Right cardiac atrium (tissue), 5 donors: ENCODE results near the gene DLG2. TPM values are rescaled to one million over a fixed set of nuclear protein-coding genes. Genes with fewer than 3 reads are reported as not detected.

Source experiments
- ATAC-seq, 2 donors: fragments of 200-7000 bp; cut with Tn5 transposase; one replicate each; pipeline versions ENCODE4 v1.8.0 to v1.9.1; 2020; ENCODE audit warnings: moderate library complexity in 2 of 2, mild to moderate bottlenecking in 1 of 2
- DNase-seq, 3 donors: peaks; one replicate each; pipeline ENCODE4 v3.0.0-alpha.2; 2020
- H3K27ac ChIP-seq: one replicate; pipeline ENCODE4 v1.5.1; 2013; ENCODE audit warnings: mild to moderate bottlenecking, low read length, control low read depth, moderate library complexity
- H3K27me3 ChIP-seq: one replicate; pipeline ENCODE4 v1.6.1; 2013; ENCODE audit not compliant: control insufficient read depth, insufficient read depth
- H3K4me1 ChIP-seq: one replicate; pipeline ENCODE4 v1.6.1; 2013; ENCODE audit warnings: low read length; ENCODE audit not compliant: control insufficient read depth, insufficient read depth
- H3K4me3 ChIP-seq: one replicate; pipeline ENCODE4 v1.5.1; 2013; ENCODE audit warnings: low read length, control low read depth
- H3K9me3 ChIP-seq: one replicate; pipeline ENCODE4 v1.6.1; 2013; ENCODE audit warnings: low read length; ENCODE audit not compliant: control insufficient read depth
- WGBS: extraction: QIAGEN DNeasy Blood & Tissue Kit; methylation state at CpG from one replicate; pipeline ENCODE4 v1.1.7; 2013; 5-methylcytosine and 5-hydroxymethylcytosine counted together
- intact Hi-C, 4 donors: fragments of 100-400 bp; cut with DNase I; formaldehyde crosslinking; loops; one replicate each; pipeline versions ENCODE4 v1.11.0 to v1.14.0; 2022 to 2023
- polyA plus RNA-seq: library from polyadenylated mRNA; stranded (reverse); fragments of 200-250 nt; gene quantifications from one replicate; pipeline ENCODE4 v1.2.3, GENCODE V29; 2013
- total RNA-seq, 4 donors: library from RNA; stranded (reverse); fragmentation: NEBNext Ultra II Directional; extraction: Animal tissue kit (Norgen Biotek cat#: 25700); gene quantifications; one replicate each; pipeline ENCODE4 v1.2.1, GENCODE V29; 2021
- donor health status: healthy with polysubstance abuse.
- donor health status: DM: no; HTN: yes; CAD: no.
- donor health status: DM: no; HTN: no; CAD: no.
- donor health status: DM: no; HTN: yes; CAD: no; lungs with severe emphysema.
- donor health status: DM: yes; HTN: yes; CAD: no.

DLG2 gene
- total and polyA plus RNA-seq, 5 donors = 2.3 to 10.5 (median 9.4) TPM

DNA sequence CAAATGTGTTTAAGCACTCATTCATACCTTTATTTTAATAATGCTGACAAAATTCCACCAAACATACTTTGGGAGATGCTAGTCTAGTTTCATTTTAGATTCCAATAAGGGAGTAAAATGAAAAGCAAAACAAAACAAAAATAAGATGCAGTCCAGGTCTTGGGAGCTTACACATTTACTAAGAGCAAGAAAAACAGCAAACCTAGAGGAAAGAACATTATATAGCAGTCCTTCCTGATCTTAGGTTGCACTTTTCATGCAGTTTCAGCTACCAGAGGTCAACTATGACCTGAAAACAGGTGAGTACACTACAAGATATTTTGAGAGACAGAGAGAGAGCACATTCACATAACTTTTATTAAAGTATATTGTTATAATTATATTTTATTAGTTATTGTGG, 1100.9 kb downstream of the DLG2 start:
- H3K4me3 ChIP-seq = no peak overlapping the region
- DNase-seq = no peak
- no peak overlapping the region for H3K27ac ChIP-seq
- H3K4me1 ChIP-seq = no peaks in the 10 kb centered on the region
- intact Hi-C loops = loop anchor here (10.0 kb wide), 3 partner anchors 121 to 691 kb away; no protein-coding TSS in a partner anchor
- H3K9me3 ChIP-seq = no peaks in the 10 kb centered on the region
- ATAC-seq = no peak
- no peaks in the 10 kb centered on the region for H3K27me3 ChIP-seq

DNA sequence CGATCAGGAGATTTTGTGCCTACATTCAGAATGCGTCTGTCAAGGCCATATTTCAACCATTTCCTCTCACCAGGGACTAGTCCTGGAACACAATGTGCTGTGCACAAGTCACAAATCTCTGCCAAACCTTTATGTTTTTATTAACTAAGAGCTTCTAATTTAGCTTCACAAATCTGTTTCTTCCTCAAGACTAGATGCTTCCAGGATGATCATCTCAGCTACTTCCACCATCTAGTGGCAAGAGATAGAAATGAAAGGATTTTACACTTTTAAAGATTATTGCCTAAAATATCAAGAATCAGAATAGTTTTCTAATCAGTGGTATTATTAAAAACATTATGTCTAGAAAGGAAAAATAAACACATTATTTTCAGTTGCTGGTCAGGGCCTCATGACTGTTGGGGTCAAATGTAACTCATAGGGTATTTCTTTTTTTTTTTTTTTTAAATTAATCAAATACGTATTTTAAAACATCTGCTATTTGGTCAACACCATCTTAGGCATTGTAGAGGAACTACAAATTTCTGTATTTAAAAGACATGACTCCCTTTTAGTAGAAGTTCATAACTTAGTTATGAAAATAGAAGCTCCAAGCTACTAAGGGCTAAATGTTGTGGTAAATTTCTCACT, 1102.6 kb downstream of the DLG2 start:
- ATAC-seq (peak in 1 of 2 donors; percentile 45), DNase-seq (no peak)
- H3K4me3 ChIP-seq = no peak overlapping the region
- no peaks in the 10 kb centered on the region for H3K9me3 ChIP-seq
- H3K27ac ChIP-seq = no peak overlapping the region
- intact Hi-C loops = loop anchor here (10.0 kb wide), 3 partner anchors 120 to 690 kb away; no protein-coding TSS in a partner anchor
- WGBS = 58% methylated on average over 3 of the region's 3 CpGs
- no peaks in the 10 kb centered on the region for H3K4me1 ChIP-seq
- H3K27me3 ChIP-seq = no peaks in the 10 kb centered on the region

DNA sequence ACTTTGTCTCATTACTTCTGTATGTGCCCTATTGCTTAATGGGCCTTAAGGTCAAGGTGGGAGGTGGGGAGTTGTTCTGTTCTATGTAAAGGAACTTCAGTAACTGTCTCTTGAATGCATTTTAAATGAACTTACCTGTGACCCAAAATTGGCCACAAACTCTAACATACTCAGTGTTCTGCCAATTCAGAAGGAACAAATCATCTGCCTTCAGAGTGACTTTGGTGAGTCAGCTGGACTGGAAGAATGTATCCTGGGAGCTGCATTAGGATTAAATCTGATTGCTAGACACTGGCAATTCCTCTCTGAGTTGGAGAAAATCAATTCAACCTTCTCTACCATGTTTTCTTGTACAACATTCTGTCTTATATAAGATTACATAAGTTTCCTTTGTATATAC, 1104.8 kb downstream of the DLG2 start:
- H3K27ac ChIP-seq = no peak overlapping the region
- no peaks in the 10 kb centered on the region for H3K9me3 ChIP-seq
- DNase-seq (no peak), ATAC-seq (no peak)
- no peak overlapping the region for H3K4me3 ChIP-seq
- H3K27me3 ChIP-seq = no peaks in the 10 kb centered on the region
- no peaks in the 10 kb centered on the region for H3K4me1 ChIP-seq
- intact Hi-C loops = loop anchor here (10.0 kb wide), 3 partner anchors 118 to 688 kb away; no protein-coding TSS in a partner anchor

DNA sequence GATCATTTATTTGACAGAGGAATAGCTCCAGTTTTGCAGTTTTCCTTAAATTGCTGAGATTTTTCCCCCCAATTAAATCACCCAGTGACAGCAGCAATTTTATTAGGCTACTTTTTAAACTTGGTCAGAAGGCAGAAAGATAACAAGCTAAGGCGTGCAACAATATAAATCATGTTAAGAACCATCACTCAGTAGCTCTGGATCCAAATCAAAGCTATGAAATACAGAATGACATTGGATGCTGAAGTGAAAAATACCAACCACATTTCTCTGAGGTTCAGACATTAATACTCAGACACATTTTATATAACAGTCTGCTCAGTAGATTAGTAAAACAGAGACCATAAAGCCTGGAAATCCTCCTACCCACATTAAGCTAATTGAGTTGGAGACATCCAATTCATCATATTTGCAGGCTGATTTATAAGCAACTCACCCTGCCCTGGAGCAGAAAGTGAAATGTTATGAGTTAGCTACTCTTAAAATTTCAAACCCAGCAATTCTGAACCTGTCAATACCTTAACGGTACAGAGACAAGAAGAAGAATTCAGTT, 1108.4 kb downstream of the DLG2 start:
- Histone ChIP-seq H3K4me3 (no peak overlapping the region), H3K9me3 (no peaks in the 10 kb centered on the region), H3K27ac (no peak overlapping the region), H3K27me3 (no peaks in the 10 kb centered on the region), H3K4me1 (no peaks in the 10 kb centered on the region)
- no peak for ATAC-seq
- intact Hi-C loops = no loop called here
- no peak for DNase-seq
- 82% methylated on average over 2 of the region's 2 CpGs for WGBS

DNA sequence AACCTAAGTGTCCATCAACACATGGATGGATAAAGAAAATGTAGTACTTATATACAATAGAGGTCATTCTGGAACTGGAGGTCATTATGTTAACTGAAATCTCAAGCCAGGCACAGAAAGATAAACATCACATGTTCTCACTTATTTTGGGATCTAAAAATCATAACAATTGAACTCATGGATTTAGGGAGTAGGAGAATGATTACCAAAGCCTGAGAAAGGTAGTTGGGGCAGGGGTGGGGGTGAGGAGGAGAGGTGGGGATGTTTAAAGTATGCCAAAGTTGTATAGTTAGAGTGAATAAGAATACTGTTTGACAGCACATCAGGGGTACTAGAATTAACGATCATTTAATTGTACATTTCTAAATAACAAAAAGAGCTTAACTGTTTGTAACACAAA, 1112.7 kb downstream of the DLG2 start:
- 69% methylated on average over 1 of the region's 1 CpG for WGBS
- ATAC-seq (no peak), DNase-seq (no peak)
- intact Hi-C loops = no loop called here
- H3K4me3 ChIP-seq = no peak overlapping the region
- H3K9me3 ChIP-seq = no peaks in the 10 kb centered on the region
- no peak overlapping the region for H3K27ac ChIP-seq
- no peaks in the 10 kb centered on the region for H3K4me1 ChIP-seq
- H3K27me3 ChIP-seq = no peaks in the 10 kb centered on the region

DNA sequence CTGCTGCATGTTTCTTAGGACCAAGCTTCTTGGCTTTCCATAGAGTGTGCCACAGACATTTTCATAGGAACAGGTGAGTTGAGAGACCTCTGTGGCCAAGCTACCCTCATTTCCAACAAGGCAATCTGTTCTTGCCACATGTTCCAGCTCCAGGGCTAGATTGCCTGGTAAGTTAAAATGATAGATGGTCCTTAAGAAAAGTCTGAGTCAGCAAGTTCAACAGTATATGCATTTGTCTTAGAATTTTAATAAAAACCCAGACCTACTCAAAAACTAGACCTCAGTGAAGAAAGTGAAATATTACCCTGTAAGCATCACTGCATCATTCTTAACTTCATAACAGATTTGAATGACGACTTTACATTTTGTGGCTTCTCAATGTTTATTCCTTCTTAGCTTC, 1123.6 kb downstream of the DLG2 start:
- no peak for DNase-seq
- intact Hi-C loops = no loop called here
- H3K9me3 ChIP-seq = no peaks in the 10 kb centered on the region
- H3K27ac ChIP-seq = no peak overlapping the region
- no peak for ATAC-seq
- no peaks in the 10 kb centered on the region for H3K27me3 ChIP-seq
- peaks cover 2% of the 10 kb centered on the region for H3K4me1 ChIP-seq
- 74% methylated on average over 1 of the region's 1 CpG for WGBS
- no peak overlapping the region for H3K4me3 ChIP-seq

DNA sequence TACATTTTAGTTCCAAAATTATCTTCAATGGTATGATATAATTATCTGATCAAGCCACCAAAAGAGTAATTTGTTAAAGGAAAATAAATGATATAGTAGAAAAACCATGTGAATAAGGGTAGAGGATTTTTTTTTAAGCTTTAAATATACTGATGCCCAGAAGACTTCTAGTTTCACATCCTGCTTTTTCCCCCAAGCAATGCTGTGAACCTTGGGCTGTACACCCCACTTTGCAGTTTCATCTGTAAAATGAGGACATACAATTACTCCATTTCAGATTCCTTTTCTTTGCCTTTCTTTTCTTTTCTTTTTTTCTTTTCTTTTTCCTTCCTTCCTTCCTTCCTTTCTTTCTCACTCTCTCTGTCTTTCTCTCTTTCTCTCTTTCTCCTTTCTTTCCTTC, 1125.4 kb downstream of the DLG2 start:
- Histone ChIP-seq H3K4me3 (no peak overlapping the region), H3K4me1 (peaks cover 3% of the 10 kb centered on the region), H3K9me3 (no peaks in the 10 kb centered on the region), H3K27ac (no peak overlapping the region), H3K27me3 (no peaks in the 10 kb centered on the region)
- ATAC-seq = no peak
- DNase-seq = no peak
- intact Hi-C loops = no loop called here

DNA sequence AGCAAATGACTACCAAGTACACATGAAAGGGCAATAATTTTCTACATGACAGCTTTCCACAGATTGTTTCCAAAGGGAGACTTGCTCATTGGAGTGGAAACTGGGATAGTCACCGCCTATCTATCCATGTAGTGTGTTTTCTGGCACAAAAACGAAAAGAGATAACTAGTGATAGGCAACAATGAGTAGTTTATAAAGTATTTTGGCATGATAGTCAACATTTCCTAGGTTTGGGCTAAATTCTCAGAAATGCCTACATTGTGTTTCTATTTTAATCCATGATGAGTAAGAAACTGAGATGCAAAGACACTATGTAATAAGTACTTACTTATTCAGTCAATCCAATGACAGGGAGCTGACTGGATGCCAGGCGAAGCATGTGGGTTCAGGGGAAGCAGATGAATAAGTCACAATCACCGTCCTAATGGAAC, 1129.1 kb downstream of the DLG2 start:
- H3K4me1 ChIP-seq = peaks cover 3% of the 10 kb centered on the region
- H3K4me3 ChIP-seq = no peak overlapping the region
- WGBS = 37% methylated on average over 4 of the region's 4 CpGs
- H3K27me3 ChIP-seq = no peaks in the 10 kb centered on the region
- H3K9me3 ChIP-seq = no peaks in the 10 kb centered on the region
- DNase-seq (peak; percentile 46 to 74 (median 70)), ATAC-seq (peak; percentile 87 to 97)
- intact Hi-C loops = no loop called here
- H3K27ac ChIP-seq = no peak overlapping the region

DNA sequence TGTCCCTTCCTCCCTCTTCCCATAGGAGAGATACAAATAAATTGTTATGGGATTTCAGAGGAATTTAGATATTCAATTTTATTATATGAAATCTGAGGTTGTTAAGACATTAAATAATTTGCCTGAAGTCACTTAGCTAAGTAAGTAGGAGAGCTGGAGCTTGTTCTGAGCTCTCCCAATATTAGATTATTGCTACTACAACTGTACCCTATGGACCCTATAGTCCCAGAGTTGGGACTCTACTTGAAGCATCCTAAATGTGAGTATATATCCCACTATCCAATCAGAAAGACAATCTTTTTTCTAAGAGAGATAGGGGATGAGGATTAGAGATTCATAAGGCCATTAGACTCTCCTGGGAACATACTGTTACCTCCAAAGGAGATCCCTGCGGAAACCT, 1130.0 kb downstream of the DLG2 start:
- Histone ChIP-seq H3K9me3 (no peaks in the 10 kb centered on the region), H3K4me3 (no peak overlapping the region), H3K4me1 (peaks cover 3% of the 10 kb centered on the region), H3K27ac (no peak overlapping the region), H3K27me3 (no peaks in the 10 kb centered on the region)
- DNase-seq (no peak), ATAC-seq (no peak)
- WGBS = 53% methylated on average over 1 of the region's 1 CpG
- intact Hi-C loops = no loop called here

DNA sequence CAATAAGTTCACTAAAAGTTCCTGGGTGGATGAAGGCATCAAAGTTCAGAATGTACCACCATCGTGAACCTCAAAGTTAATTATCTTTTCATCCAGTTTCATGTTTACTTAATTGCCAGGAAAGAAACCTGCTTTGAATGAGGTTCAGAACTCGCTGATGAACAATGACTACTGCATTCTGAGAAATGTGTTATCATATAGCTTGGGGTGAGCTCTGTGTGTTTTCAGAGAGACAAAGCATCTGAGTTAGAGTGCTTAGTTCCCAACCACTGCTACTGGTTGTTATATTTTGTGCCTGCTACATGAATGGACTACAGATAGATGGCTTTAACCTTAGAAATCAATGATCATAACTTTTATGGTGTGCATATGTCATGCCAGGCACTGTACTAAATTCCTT, 1131.0 kb downstream of the DLG2 start:
- H3K9me3 ChIP-seq = no peaks in the 10 kb centered on the region
- no peak overlapping the region for H3K27ac ChIP-seq
- intact Hi-C loops = no loop called here
- WGBS = 84% methylated on average over 2 of the region's 2 CpGs
- no peak for DNase-seq
- no peak for ATAC-seq
- H3K4me3 ChIP-seq = no peak overlapping the region
- H3K27me3 ChIP-seq = no peaks in the 10 kb centered on the region
- H3K4me1 ChIP-seq = peaks cover 3% of the 10 kb centered on the region

DNA sequence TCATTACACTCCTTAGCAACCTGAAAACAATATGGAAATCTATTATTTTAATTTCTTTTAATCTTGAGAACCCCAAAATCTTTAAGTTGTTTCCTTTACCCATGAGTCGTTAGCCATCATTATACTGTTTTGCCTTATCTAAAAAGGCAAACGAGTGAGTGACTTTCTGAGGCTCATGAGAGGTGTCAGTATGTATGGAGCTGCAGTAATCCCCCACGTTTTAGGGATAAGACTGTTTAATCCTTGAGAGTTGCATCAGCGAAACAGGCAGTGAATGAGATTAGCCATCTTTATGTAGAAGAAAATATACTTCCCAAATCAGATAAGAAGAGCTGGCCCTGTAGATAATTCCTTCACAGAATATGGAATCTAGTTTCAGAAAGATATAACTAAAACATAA, 1147.0 kb downstream of the DLG2 start:
- DNase-seq = no peak
- H3K9me3 ChIP-seq = no peaks in the 10 kb centered on the region
- H3K27me3 ChIP-seq = no peaks in the 10 kb centered on the region
- 57% methylated on average over 4 of the region's 4 CpGs for WGBS
- ATAC-seq = no peak
- intact Hi-C loops = no loop called here
- H3K27ac ChIP-seq = no peak overlapping the region
- H3K4me1 ChIP-seq = no peaks in the 10 kb centered on the region
- no peak overlapping the region for H3K4me3 ChIP-seq

DNA sequence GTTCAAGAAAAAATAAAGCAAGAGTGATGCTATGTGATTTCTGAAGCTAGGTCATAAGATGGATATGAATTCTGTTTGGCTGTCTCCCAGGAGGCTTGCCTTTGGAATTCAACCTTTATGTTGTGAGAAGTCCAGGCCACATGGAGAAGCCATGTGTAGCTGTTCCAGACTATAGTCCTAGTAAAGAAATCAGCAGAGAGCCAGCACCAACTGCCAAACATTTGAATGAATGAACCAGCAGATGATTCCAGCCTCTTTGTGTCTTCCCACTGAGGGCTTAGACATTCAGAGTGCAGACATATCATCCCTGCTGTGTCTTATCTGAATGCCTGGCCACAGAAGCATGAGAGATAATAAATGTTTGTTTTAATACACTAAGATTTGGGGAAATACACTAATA, 1150.6 kb downstream of the DLG2 start:
- no peaks in the 10 kb centered on the region for H3K9me3 ChIP-seq
- H3K27ac ChIP-seq = no peak overlapping the region
- no peak overlapping the region for H3K4me3 ChIP-seq
- H3K27me3 ChIP-seq = no peaks in the 10 kb centered on the region
- H3K4me1 ChIP-seq = no peaks in the 10 kb centered on the region
- DNase-seq (no peak), ATAC-seq (no peak)
- intact Hi-C loops = no loop called here
